GM23338 (cell line): Measurements from ENCODE around the gene SELENOO. TPM values are rescaled to one million over a fixed set of nuclear protein-coding genes. Genes with fewer than 3 reads are reported as not detected.

Experiments
- ATAC-seq: fragments of 200-7000 bp; cut with Tn5 transposase; 3 replicates; pipeline ENCODE4 v1.9.1; 2020
- DNase-seq: peaks from one replicate; pipeline ENCODE4 v3.0.0-alpha.2; 2015; ENCODE audit warnings: low spot score
- H2AFZ ChIP-seq: fragments of 200-600 bp; sonication (generic); 2 replicates; pipeline ENCODE4 v1.8.0; 2016; ENCODE audit warnings: antibody characterized with exemption, mild to moderate bottlenecking, moderate library complexity
- H3F3A ChIP-seq: fragments of 200-600 bp; sonication (generic); replicated peaks from 2 replicates; pipeline ENCODE4 v1.8.0; 2017; ENCODE audit warnings: antibody characterized with exemption, mixed run types, low read depth
- H3K27ac ChIP-seq: fragments of 200-600 bp; sonication (generic); 2 replicates; pipeline ENCODE4 v1.6.1; 2016; ENCODE audit warnings: low read depth
- H3K27me3 ChIP-seq: fragments of 200-600 bp; sonication (generic); 2 replicates; pipeline ENCODE4 v1.8.0; 2016; ENCODE audit warnings: mild to moderate bottlenecking, mixed run types, moderate library complexity; ENCODE audit not compliant: insufficient read depth
- H3K36me3 ChIP-seq: fragments of 200-600 bp; sonication (generic); 2 replicates; pipeline ENCODE4 v1.8.0; 2016; ENCODE audit warnings: mild to moderate bottlenecking; ENCODE audit not compliant: insufficient read depth
- H3K4me1 ChIP-seq: fragments of 200-600 bp; sonication (generic); 2 replicates; pipeline ENCODE4 v1.8.0; 2016; ENCODE audit warnings: mild to moderate bottlenecking, moderate library complexity; ENCODE audit not compliant: insufficient read depth
- H3K4me2 ChIP-seq: fragments of 200-600 bp; sonication (generic); 2 replicates; pipeline ENCODE4 v1.7.1; 2017; ENCODE audit warnings: mixed run types
- H3K4me3 ChIP-seq: fragments of 200-600 bp; sonication (generic); 2 replicates; pipeline ENCODE4 v1.6.1; 2016; ENCODE audit warnings: mixed run types
- H3K79me2 ChIP-seq: fragments of 200-600 bp; sonication (generic); replicated peaks from 2 replicates; pipeline ENCODE4 v1.8.0; 2017; ENCODE audit warnings: mild to moderate bottlenecking; ENCODE audit not compliant: insufficient read depth
- H3K9me2 ChIP-seq: fragments of 200-600 bp; sonication (generic); 2 replicates; pipeline ENCODE4 v1.8.0; 2017; ENCODE audit not compliant: insufficient read depth
- H4K20me1 ChIP-seq: fragments of 200-600 bp; sonication (generic); replicated peaks from 2 replicates; pipeline ENCODE4 v1.8.0; 2017; ENCODE audit warnings: mild to moderate bottlenecking; ENCODE audit not compliant: insufficient read depth
- H3K27ac Mint-ChIP-seq: 2 replicates; pipeline ENCODE4 v1.8.0; 2020; ENCODE audit warnings: inconsistent platforms, mild to moderate bottlenecking, moderate library complexity, mixed read lengths
- H3K27me3 Mint-ChIP-seq: 3 replicates; pipeline ENCODE4 v1.8.0; 2022; ENCODE audit warnings: low read depth, mild to moderate bottlenecking, moderate library complexity, mixed read lengths, inconsistent platforms; ENCODE audit not compliant: insufficient read depth, poor library complexity
- H3K36me3 Mint-ChIP-seq: 3 replicates; pipeline ENCODE4 v1.8.0; 2021; ENCODE audit warnings: low read depth, mild to moderate bottlenecking, inconsistent platforms, moderate library complexity, mixed read lengths
- H3K4me1 Mint-ChIP-seq: 3 replicates; pipeline ENCODE4 v1.8.0; 2020; ENCODE audit warnings: mild to moderate bottlenecking, inconsistent platforms, mixed read lengths
- H3K4me3 Mint-ChIP-seq: 3 replicates; pipeline ENCODE4 v1.8.0; 2021; ENCODE audit warnings: moderate library complexity, mild to moderate bottlenecking, inconsistent platforms, mixed read lengths
- H3K9me3 Mint-ChIP-seq: 3 replicates; pipeline ENCODE4 v1.8.0; 2020; ENCODE audit warnings: moderate library complexity, mild to moderate bottlenecking, inconsistent platforms, mixed read lengths
- CREB1 ChIP-seq: fragments of 250-450 bp; sonication (Bioruptor Pico); IDR thresholded peaks from 2 replicates; pipeline ENCODE4 v1.5.0; 2020; ENCODE audit warnings: low read depth, mild to moderate bottlenecking, moderate library complexity
- CTCF ChIP-seq, 2 experiments: fragments of 200-600 bp in 1 of 2; sonication (generic) in 1 of 2; conservative IDR thresholded peaks; 2 replicates each; pipeline versions ENCODE4 v1.5.1 to v1.6.1; 2016 to 2017; ENCODE audit warnings: antibody characterized with exemption in 2 of 2, low read depth in 2 of 2, mild to moderate bottlenecking in 2 of 2, moderate library complexity in 1 of 2
- ETS1 ChIP-seq: IDR thresholded peaks from 2 replicates; pipeline ENCODE4 v1.6.1; 2016; ENCODE audit warnings: antibody characterized with exemption
- EZH2 ChIP-seq: fragments of 200-600 bp; sonication (generic); IDR thresholded peaks from one replicate; pipeline ENCODE4 v1.8.0; 2017; ENCODE audit warnings: antibody characterized with exemption, mild to moderate bottlenecking, low read depth; ENCODE audit not compliant: unreplicated experiment
- EZH2phosphoT487 ChIP-seq: fragments of 200-600 bp; sonication (generic); IDR thresholded peaks from one replicate; pipeline ENCODE4 v1.8.1; 2018; ENCODE audit warnings: antibody characterized with exemption; ENCODE audit not compliant: unreplicated experiment
- JUNB ChIP-seq: IDR thresholded peaks from one replicate; pipeline ENCODE4 v1.6.1; 2016; ENCODE audit warnings: antibody characterized with exemption; ENCODE audit not compliant: unreplicated experiment
- NANOG ChIP-seq: IDR thresholded peaks from 2 replicates; pipeline ENCODE4 v1.6.1; 2016; ENCODE audit warnings: antibody characterized with exemption, borderline replicate concordance
- POLR2AphosphoS5 ChIP-seq: IDR thresholded peaks from 2 replicates; pipeline ENCODE4 v1.6.1; 2016; ENCODE audit warnings: antibody characterized with exemption, low read depth
- REST ChIP-seq: IDR thresholded peaks from one replicate; pipeline ENCODE4 v1.6.1; 2018; ENCODE audit warnings: antibody characterized with exemption; ENCODE audit not compliant: unreplicated experiment
- STAT1 ChIP-seq: IDR thresholded peaks from one replicate; pipeline ENCODE4 v1.6.1; 2016; ENCODE audit warnings: antibody characterized with exemption; ENCODE audit not compliant: unreplicated experiment
- ZNF114 ChIP-seq: fragments of 250-450 bp; sonication (Bioruptor Pico); IDR thresholded peaks from 2 replicates; pipeline ENCODE4 v1.5.0; 2020; ENCODE audit warnings: mild to moderate bottlenecking, moderate library complexity
- ZNF331 ChIP-seq: fragments of 250-450 bp; sonication (Bioruptor Pico); IDR thresholded peaks from 2 replicates; pipeline ENCODE4 v1.5.0; 2020; ENCODE audit warnings: low read depth, mild to moderate bottlenecking, moderate library complexity
- ZNF462 ChIP-seq: fragments of 250-450 bp; sonication (Bioruptor Pico); IDR thresholded peaks from 2 replicates; pipeline ENCODE4 v1.5.0; 2020; ENCODE audit warnings: mild to moderate bottlenecking, moderate library complexity
- polyA plus RNA-seq: library from polyadenylated mRNA; unstranded; fragments of >200 nt; fragmentation: Nextera tagmentation; extraction: Ambion mirVana; gene quantifications from 2 replicates; pipeline ENCODE4 v1.2.1, GENCODE V29; 2016
- total RNA-seq: library from RNA; depleted of rRNA; stranded (reverse); fragments of >200 nt; shearing (Covaris generic); gene quantifications from 2 replicates; pipeline ENCODE4 v1.2.3, GENCODE V29; 2014

Gene SELENOO
- total and polyA plus RNA-seq, 2 experiments from 2014 or later, result 6.8 to 21.3 TPM

GRCh38 chr22:50173983-50174355 lies 26.8 kb upstream of the SELENOO start:
- Histone ChIP-seq H3K27ac (no peak overlapping the region), H3K4me1 (0 out of 2 replicates have a peak, but pooled peaks cover 7% of the 10 kb centered on the region), H3K79me2 (no peaks in the 10 kb centered on the region), H3K4me2 (no peak overlapping the region), H3K27me3 (peaks cover 12% of the 10 kb centered on the region), H3K36me3 (no peaks in the 10 kb centered on the region), H3F3A (no peaks in the 10 kb centered on the region), H3K9me2 (no peaks in the 10 kb centered on the region), H3K4me3 (no peak overlapping the region), H2AFZ (no peak overlapping the region), H4K20me1 (no peaks in the 10 kb centered on the region)
- Mint-ChIP-seq H3K4me3 (no peak overlapping the region), H3K9me3 (no peaks in the 10 kb centered on the region), H3K4me1 (peaks cover 5% of the 10 kb centered on the region), H3K27ac (no peak overlapping the region), H3K36me3 (no peaks in the 10 kb centered on the region), H3K27me3 (peaks cover 17% of the 10 kb centered on the region)
- TF ChIP-seq REST (no peak), CTCF (conservative IDR thresholded peaks at IDR 0.05; ENCODE audit: low read depth in 2 of 2) (no peak), STAT1 (no peak), NANOG (no peak), POLR2AphosphoS5 (no peak), EZH2phosphoT487 (no peak), CREB1 (CRISPR knock-in tag) (no peak), ZNF331 (CRISPR knock-in tag) (no peak), ZNF114 (CRISPR knock-in tag) (no peak), JUNB (no peak), EZH2 (no peak), ZNF462 (CRISPR knock-in tag) (no peak), ETS1 (no peak)
- ATAC-seq (no peak), DNase-seq (no peak)
